ENCODE results near the gene SLC7A9.
"Not testable (repeated sequence)": the region's sequence is repeated elsewhere in the genome, so short reads cannot be mapped to it uniquely, and the experiment has no call there.

Gene SLC7A9

DNA sequence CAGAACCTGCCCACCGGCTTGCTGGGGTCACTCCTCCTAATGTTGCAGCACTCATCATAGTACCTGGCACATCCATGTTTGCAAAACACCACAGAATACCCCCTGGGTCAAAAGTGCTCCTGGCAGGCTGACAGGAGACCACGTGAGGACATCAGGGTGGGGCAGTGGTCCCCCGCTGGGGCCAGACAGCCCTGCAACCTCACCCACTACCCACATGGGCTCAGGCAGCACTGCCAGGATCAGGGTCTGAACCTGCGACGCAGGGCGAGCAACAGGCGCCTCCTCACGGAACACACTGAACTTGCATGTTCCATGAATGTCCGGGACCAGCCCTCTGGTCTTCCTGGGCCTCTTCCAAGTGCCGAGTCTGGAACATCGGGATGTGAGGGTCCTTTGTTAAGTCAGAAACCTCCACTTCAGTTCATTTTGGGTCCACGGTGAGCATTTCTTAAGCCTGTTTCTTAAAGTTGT lies 1.4 kb upstream of the SLC7A9 start:
- no peak for TF ChIP-seq TAF1 (IDR thresholded peaks at IDR 0.05; ENCODE audit: borderline replicate concordance, low read depth, low read length)
- no peak for TF ChIP-seq POLR2AphosphoS5 (IDR thresholded peaks at IDR 0.05; ENCODE audit: low read depth, low read length)
- TF ChIP-seq POLR2A (IDR thresholded peaks at IDR 0.05; ENCODE audit: low read depth, low read length) = no peak
- no peak for DNase-seq (ENCODE audit: insufficient read length)
- no peak for FAIRE-seq

DNA sequence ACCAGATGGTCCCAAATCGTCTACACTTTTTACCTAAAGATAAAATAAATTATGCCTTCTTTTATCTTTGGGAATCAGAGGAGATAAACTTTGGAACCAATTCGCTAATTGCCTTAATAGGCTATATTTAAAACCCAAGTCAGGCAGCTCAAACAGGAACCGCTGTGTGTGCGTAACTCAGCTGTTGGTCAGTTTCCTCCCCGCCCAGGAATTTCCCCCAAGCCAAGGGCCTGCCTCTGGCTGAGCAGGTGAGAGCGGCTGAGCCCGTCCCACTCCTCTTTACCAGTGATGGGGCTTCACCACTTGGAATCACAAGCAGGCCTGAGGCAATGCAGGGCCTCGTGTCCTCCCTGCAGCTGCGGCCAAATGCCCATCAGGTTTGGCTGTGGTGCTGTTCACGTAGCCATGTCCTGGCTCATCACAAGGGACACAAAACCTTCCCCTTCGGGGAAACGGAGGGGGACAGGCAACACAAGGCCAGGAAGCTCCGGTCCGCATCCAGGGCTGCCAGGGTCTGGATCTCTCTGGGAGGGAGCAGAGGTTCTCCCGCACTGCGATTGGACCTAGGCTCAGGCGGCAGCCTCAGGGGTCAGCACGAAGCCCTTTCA lies 503 bp upstream of the SLC7A9 start:
- DNase-seq (ENCODE audit: insufficient read length) (no peak), FAIRE-seq (no peak)
- TF ChIP-seq POLR2A (IDR thresholded peaks at IDR 0.05; ENCODE audit: low read depth, low read length) (no peak), POLR2AphosphoS5 (IDR thresholded peaks at IDR 0.05; ENCODE audit: low read depth, low read length) (no peak), TAF1 (IDR thresholded peaks at IDR 0.05; ENCODE audit: borderline replicate concordance, low read depth, low read length) (no peak)

DNA sequence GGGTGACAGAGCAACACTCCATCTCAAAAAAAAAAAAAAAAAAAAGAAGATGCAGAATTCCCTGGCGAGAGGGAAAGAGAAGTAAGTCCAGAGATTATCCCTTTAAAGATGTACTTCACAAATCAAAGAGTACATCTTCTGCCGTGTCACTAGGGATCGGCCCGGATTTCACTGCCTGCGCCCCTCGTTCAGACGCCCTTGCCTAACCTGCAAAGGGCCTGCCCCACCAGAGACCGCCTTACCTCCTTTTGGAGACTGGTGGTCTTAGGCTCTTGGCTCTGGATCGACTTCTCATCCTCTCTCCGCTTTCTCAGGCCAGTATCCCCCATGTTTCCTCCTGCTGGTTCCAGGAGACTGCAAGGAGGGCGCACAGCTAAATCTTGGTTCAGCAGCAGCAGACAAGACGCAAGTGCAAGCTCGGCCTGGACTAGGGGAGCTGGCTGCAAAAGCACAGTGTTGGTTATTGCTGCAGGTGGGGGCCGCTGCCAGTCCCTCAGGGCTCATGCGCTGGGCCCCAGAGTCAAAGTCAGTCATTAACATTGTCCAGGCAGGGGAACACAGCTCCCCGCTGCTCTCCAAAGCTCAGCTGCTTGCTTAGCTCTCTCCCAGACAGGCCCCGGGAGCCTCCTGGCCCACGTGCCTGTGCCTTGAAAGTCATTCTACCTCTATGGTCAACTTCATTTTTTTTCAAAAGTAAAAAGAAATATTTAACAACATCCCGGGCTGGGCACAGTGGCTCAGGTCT lies 1.2 kb downstream of the SLC7A9 start:
- FAIRE-seq (no peak), DNase-seq (ENCODE audit: insufficient read length) (no peak)
- TF ChIP-seq TAF1 (IDR thresholded peaks at IDR 0.05; ENCODE audit: borderline replicate concordance, low read depth, low read length) = no peak
- TF ChIP-seq POLR2AphosphoS5 (IDR thresholded peaks at IDR 0.05; ENCODE audit: low read depth, low read length) = no peak
- TF ChIP-seq POLR2A (IDR thresholded peaks at IDR 0.05; ENCODE audit: low read depth, low read length) = no peak

DNA sequence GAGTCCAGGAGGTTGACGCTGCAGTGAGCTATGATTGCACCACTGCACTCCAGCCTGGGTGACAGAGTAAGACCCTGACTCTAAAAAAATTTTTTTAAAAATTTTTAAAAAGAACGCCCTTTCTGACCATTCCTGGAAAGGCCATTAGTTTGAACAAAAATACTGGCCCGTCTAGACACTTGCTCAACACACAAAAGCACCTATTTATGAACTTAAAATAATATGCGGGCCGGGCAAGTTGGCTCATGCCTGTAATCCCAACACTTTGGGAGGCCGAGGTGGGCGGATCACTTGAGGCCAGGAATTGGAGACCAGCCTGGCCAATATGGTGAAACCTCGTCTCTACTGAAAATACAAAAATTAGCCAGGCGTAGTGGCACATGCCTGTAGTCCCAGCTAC lies 2.1 kb downstream of the SLC7A9 start:
- not testable (repeated sequence) for DNase-seq (ENCODE audit: insufficient read length); FAIRE-seq

DNA sequence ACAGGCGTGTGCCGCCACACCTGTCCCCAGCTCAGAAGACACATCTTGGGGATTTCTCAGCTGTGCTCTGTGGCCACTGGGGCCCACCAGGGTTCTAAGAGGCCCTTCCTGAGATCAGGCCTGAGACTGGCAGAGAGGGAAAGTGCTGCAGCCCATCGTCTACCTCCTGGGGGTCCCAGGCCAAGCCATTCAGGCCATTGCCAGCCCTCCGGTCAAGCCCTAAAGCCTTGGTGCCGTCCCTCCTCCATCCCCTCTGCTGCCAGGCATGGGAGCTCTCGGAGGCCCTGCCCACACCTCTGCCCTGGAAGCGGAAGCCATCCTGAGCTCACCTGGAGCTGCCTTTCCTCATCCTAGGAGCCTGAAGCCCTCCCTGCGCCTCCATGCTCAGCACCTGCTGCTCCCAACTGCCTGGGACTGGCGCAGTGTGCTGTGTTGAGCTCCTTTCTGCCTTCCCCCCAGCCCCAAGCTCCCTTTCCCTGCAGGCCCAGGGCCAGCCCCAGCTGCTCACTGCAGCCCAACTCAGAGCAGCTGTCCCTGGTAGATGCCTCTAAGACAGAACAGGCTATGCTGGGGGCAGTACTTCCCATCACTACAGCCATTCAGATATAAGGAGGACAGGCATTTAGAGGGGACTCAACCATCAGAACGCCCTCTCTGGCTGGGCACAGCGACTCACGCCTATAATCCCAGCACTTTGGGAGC lies 2.9 kb downstream of the SLC7A9 start:
- FAIRE-seq = no peak
- TF ChIP-seq TAF1 (IDR thresholded peaks at IDR 0.05; ENCODE audit: borderline replicate concordance, low read depth, low read length) = no peak
- TF ChIP-seq POLR2AphosphoS5 (IDR thresholded peaks at IDR 0.05; ENCODE audit: low read depth, low read length) = no peak
- TF ChIP-seq POLR2A (IDR thresholded peaks at IDR 0.05; ENCODE audit: low read depth, low read length) = no peak
- no peak for DNase-seq (ENCODE audit: insufficient read length)

DNA sequence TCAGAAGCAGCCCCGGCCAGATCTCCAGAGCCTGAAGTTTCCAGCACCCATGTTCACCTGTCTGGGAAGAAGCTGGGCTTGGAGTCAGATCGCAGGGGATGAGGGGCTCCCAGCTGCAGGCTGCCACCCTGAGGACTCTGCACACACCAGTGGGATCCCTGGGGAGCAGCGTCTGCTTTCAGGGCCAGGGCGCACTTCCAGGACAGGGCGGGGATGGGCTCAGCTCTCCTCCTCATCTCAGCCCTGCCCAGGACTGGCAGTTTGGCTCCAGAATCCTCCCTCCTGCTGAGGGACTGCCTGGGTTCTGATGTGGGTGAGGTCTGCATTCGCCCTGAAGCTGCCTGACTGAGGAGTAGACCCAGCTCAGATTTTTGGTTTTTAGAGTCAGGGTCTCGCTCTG lies 3.5 kb downstream of the SLC7A9 start:
- TF ChIP-seq POLR2AphosphoS5 (IDR thresholded peaks at IDR 0.05; ENCODE audit: low read depth, low read length) (no peak), TAF1 (IDR thresholded peaks at IDR 0.05; ENCODE audit: borderline replicate concordance, low read depth, low read length) (no peak), POLR2A (IDR thresholded peaks at IDR 0.05; ENCODE audit: low read depth, low read length) (no peak)

DNA sequence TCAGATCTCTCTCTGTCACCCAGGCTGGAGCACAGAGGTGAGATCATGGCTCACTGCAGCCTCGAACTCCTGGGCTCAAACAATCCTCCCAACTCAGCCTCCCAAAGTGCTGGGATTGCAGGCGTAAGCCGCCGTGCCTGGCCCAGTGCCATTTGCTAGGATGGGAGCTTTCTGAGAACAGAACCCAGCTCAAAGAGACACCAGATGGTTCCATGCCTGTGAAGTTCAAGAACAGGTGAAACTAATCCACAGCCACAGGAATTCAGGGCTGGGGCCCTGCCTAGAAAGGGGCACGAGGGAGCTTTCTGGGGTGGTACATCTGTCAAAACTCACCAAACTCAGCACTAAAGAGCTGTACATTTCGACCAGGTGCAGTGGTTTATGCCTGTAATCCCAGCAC lies 4.2 kb downstream of the SLC7A9 start:
- TF ChIP-seq POLR2AphosphoS5 (IDR thresholded peaks at IDR 0.05; ENCODE audit: low read depth, low read length) (no peak), POLR2A (IDR thresholded peaks at IDR 0.05; ENCODE audit: low read depth, low read length) (no peak), TAF1 (IDR thresholded peaks at IDR 0.05; ENCODE audit: borderline replicate concordance, low read depth, low read length) (no peak)
- FAIRE-seq (no peak), DNase-seq (ENCODE audit: insufficient read length) (no peak)

More for the DNA sequence above, 3.5 kb downstream of the SLC7A9 start:
- no peak for FAIRE-seq
- no peak for DNase-seq (ENCODE audit: insufficient read length)

DNA sequence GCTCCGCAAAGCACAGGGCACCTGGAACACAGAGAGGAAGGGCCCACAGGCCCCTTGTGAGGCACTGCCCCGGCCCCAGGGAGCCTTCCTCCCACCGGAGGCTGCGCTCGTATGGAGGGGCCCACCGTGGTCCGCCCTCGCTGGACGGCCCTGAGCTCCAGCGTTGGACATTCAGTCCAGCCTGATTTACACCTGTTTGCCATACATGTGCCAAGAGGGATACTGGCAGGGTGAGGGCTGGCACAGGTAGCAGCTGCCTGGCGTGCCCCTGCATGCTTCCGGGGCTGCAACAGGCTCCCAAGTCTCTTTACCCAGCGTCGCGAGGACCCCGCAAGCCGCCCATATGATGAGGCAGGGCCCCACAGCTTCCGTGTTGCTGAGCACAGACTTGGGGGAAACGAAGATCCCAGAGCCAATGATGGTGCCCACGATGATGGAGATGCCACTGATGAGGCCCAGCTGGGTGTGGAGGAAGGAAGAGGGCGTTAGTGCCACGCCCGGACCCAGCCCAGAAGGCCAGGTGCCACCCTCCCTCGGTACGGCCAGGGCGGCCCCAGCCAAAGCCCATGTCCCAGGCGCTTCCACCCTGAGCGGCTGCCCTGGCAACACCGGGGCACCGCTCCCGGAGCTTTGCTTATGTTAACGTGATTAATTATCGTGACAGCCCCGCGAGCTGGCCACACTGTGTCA lies 5.1 kb downstream of the SLC7A9 start:
- DNase-seq (ENCODE audit: insufficient read length) (no peak), FAIRE-seq (no peak)
- no peak for TF ChIP-seq POLR2AphosphoS5 (IDR thresholded peaks at IDR 0.05; ENCODE audit: low read depth, low read length)
- TF ChIP-seq TAF1 (IDR thresholded peaks at IDR 0.05; ENCODE audit: borderline replicate concordance, low read depth, low read length) = no peak
- no peak for TF ChIP-seq POLR2A (IDR thresholded peaks at IDR 0.05; ENCODE audit: low read depth, low read length)

DNA sequence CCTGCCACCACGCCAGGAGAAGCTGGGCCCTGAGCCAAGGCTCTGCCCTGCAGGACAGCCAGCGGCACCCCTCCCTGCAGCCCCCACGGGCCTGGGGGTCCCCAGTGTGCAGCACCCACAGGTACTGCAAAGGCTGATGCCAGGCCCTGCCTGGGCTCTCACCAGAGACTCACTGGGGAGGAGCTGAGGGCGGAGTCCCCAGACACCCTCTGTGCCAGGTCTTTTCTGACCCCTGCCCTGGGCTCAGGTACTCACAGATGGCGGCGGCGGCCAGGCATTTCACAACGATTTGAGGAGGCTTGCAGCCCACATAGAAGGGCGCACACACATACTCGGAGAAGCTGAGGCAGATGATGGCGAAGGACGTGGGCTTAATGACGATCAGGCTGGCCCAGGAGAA lies 5.7 kb downstream of the SLC7A9 start:
- FAIRE-seq (no peak), DNase-seq (ENCODE audit: insufficient read length) (no peak)
- TF ChIP-seq POLR2A (IDR thresholded peaks at IDR 0.05; ENCODE audit: low read depth, low read length) = no peak
- no peak for TF ChIP-seq TAF1 (IDR thresholded peaks at IDR 0.05; ENCODE audit: borderline replicate concordance, low read depth, low read length)
- no peak for TF ChIP-seq POLR2AphosphoS5 (IDR thresholded peaks at IDR 0.05; ENCODE audit: low read depth, low read length)

DNA sequence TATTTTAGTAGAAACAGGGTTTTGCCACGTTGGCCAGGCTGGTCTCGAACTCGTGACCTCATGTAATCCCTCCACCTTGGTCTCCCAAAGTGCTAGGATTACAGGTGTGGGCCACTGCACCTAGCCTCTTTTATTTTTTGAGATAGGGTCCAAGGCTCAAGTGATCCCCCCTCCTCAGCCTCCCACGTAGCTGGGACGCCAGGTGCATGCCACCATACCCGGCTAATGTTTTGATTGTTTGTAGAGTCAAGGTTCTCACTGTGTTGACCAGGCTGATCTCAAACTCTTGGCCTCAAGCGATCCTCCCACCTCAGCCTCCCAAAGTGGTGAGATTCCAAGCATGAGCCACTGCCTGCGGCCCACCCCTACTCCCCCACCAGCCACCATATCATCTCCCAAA lies 6.3 kb downstream of the SLC7A9 start:
- DNase-seq (ENCODE audit: insufficient read length) (no peak), FAIRE-seq (no peak)
- no peak for TF ChIP-seq POLR2AphosphoS5 (IDR thresholded peaks at IDR 0.05; ENCODE audit: low read depth, low read length)
- no peak for TF ChIP-seq POLR2A (IDR thresholded peaks at IDR 0.05; ENCODE audit: low read depth, low read length)
- no peak for TF ChIP-seq TAF1 (IDR thresholded peaks at IDR 0.05; ENCODE audit: borderline replicate concordance, low read depth, low read length)

DNA sequence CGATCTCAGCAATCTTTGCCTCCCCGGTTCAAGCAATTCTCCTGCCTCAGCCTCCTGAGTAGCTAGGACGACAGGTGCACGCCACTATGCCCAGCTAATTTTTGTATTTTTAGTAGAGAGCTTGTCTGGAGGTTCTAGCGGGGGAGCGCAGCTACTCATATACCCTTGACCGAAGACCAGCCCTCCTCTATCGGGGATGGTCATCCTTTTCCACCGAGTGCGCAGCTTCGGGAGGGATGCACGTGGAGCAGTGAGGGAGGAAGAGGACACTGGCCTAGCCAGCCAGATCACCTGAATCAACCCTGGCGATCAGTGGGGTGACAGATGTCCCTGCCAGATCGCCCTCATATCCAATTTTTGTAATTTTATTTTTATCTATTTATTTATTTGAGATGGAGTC lies 6.8 kb downstream of the SLC7A9 start:
- FAIRE-seq (no peak), DNase-seq (ENCODE audit: insufficient read length) (no peak)
- no peak for TF ChIP-seq POLR2AphosphoS5 (IDR thresholded peaks at IDR 0.05; ENCODE audit: low read depth, low read length)
- TF ChIP-seq POLR2A (IDR thresholded peaks at IDR 0.05; ENCODE audit: low read depth, low read length) = no peak
- TF ChIP-seq TAF1 (IDR thresholded peaks at IDR 0.05; ENCODE audit: borderline replicate concordance, low read depth, low read length) = no peak

All from GM12892 (cell line).